Measurements from ENCODE around the gene PSMD5. TPM values are rescaled to one million over a fixed set of nuclear protein-coding genes. Genes with fewer than 3 reads are reported as not detected.

PSMD5 gene
- total and polyA plus RNA-seq, 9 of the 15 experiments (the other 6 are each of a cell fraction or from before 2014, with no cell fraction given) = 46.4 to 148 (median 76.3) TPM

GRCh38 chr9:120875643-120875953, 32.9 kb upstream of the PSMD5 start (continued):
- TF ChIP-seq GATA2 (CRISPR knock-in tag; IDR thresholded peaks at IDR 0.05) = no peak
- TF ChIP-seq HNRNPL (IDR thresholded peaks at IDR 0.05; ENCODE audit: low read depth, low read length) = no peak
- no peak for TF ChIP-seq SMARCE1 (IDR thresholded peaks at IDR 0.05)
- no peak for TF ChIP-seq ZNF239 (CRISPR knock-in tag; IDR thresholded peaks at IDR 0.05)
- no peak for TF ChIP-seq ZBTB12 (CRISPR knock-in tag; IDR thresholded peaks at IDR 0.05)
- TF ChIP-seq ZNF318 (IDR thresholded peaks at IDR 0.05; ENCODE audit: borderline replicate concordance in 1 of 2, low read depth in 1 of 2) = no peak
- TF ChIP-seq PATZ1 (CRISPR knock-in tag; IDR thresholded peaks at IDR 0.05; ENCODE audit: borderline replicate concordance) = no peak
- TF ChIP-seq SMARCA4 (IDR thresholded peaks at IDR 0.05) = no peak
- TF ChIP-seq, protein P1, sequence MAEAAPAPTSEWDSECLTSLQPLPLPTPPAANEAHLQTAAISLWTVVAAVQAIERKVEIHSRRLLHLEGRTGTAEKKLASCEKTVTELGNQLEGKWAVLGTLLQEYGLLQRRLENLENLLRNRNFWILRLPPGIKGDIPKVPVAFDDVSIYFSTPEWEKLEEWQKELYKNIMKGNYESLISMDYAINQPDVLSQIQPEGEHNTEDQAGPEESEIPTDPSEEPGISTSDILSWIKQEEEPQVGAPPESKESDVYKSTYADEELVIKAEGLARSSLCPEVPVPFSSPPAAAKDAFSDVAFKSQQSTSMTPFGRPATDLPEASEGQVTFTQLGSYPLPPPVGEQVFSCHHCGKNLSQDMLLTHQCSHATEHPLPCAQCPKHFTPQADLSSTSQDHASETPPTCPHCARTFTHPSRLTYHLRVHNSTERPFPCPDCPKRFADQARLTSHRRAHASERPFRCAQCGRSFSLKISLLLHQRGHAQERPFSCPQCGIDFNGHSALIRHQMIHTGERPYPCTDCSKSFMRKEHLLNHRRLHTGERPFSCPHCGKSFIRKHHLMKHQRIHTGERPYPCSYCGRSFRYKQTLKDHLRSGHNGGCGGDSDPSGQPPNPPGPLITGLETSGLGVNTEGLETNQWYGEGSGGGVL (CRISPR knock-in tag; IDR thresholded peaks at IDR 0.05) = no peak
- TF ChIP-seq PTBP1 (IDR thresholded peaks at IDR 0.05; ENCODE audit: low read depth, low read length) = no peak
- no peak for TF ChIP-seq HNRNPLL (IDR thresholded peaks at IDR 0.05; ENCODE audit: low read depth, low read length, poor library complexity, severe bottlenecking)
- TF ChIP-seq ZNF57 (CRISPR knock-in tag; IDR thresholded peaks at IDR 0.05) = no peak
- TF ChIP-seq L3MBTL2 (IDR thresholded peaks at IDR 0.05) = no peak
- no peak for TF ChIP-seq RNF2 (IDR thresholded peaks at IDR 0.05)
